Measurements from ENCODE around the gene BNC2.

The BNC2 gene

DNA sequence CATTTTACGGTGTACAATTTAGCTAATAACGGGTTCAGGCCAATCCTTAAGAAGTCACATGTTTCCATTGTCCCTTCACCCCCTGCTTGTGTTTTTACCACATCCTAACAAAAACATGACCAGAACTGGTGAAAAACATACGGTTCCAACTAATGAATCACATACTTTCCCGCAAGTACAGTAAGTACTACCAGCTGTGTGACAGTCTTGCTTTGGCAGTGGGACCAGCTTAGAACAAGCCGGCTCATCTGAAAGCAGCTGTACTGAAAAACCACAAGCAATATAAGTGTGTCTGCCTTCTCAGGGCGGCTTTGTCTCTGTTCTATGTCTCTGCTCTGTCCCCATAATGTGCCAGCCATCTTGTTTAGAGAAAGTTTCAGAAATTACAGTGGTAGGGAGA is 242.5 kb downstream of the BNC2 start:
- peak overlapping the region; percentile 19 for H3K9ac ChIP-seq (ENCODE audit: low read length)
- peaks cover 51% of the 10 kb centered on the region for H3K4me1 ChIP-seq (ENCODE audit: control insufficient read depth, insufficient read depth, low read length)
- H3K9me3 ChIP-seq (ENCODE audit: control insufficient read depth, insufficient read depth, low read depth, low read length) = no peaks in the 10 kb centered on the region
- no peak overlapping the region for H3K4me3 ChIP-seq (ENCODE audit: low read depth, low read length)
- no peaks in the 10 kb centered on the region for H3K27me3 ChIP-seq (ENCODE audit: control insufficient read depth, insufficient read depth, low read length)
- H3K36me3 ChIP-seq (ENCODE audit: control insufficient read depth, insufficient read depth, low read length) = no peaks in the 10 kb centered on the region
- no peak overlapping the region for H3K27ac ChIP-seq (ENCODE audit: low read depth, low read length)

- Histone ChIP-seq H3K4me3 (ENCODE audit: low read depth, low read length) (no peak overlapping the region), H3K9me3 (ENCODE audit: control insufficient read depth, insufficient read depth, low read depth, low read length) (no peaks in the 10 kb centered on the region), H3K9ac (ENCODE audit: low read length) (no peak overlapping the region), H3K27me3 (ENCODE audit: control insufficient read depth, insufficient read depth, low read length) (no peaks in the 10 kb centered on the region), H3K4me1 (ENCODE audit: control insufficient read depth, insufficient read depth, low read length) (peaks cover 54% of the 10 kb centered on the region), H3K36me3 (ENCODE audit: control insufficient read depth, insufficient read depth, low read length) (no peaks in the 10 kb centered on the region), H3K27ac (ENCODE audit: low read depth, low read length) (no peak overlapping the region)
Observed at GRCh38 chr9:16627521-16627920, 242.9 kb downstream of the BNC2 start.

- H3K9ac ChIP-seq (ENCODE audit: low read length) = peak overlapping the region; percentile 40
- H3K9me3 ChIP-seq (ENCODE audit: control insufficient read depth, insufficient read depth, low read depth, low read length) = no peaks in the 10 kb centered on the region
- H3K36me3 ChIP-seq (ENCODE audit: control insufficient read depth, insufficient read depth, low read length) = no peaks in the 10 kb centered on the region
- no peaks in the 10 kb centered on the region for H3K27me3 ChIP-seq (ENCODE audit: control insufficient read depth, insufficient read depth, low read length)
- peak overlapping the region; percentile 31; the same call in 1 of the 2 replicates for H3K4me3 ChIP-seq (ENCODE audit: low read depth, low read length)
- peaks cover 58% of the 10 kb centered on the region for H3K4me1 ChIP-seq (ENCODE audit: control insufficient read depth, insufficient read depth, low read length)
- peak overlapping the region; percentile 20; the same call in 1 of the 2 replicates for H3K27ac ChIP-seq (ENCODE audit: low read depth, low read length)
Observed at GRCh38 chr9:16626577-16627130, 243.8 kb downstream of the BNC2 start.

- Histone ChIP-seq H3K36me3 (ENCODE audit: control insufficient read depth, insufficient read depth, low read length) (no peaks in the 10 kb centered on the region), H3K4me3 (ENCODE audit: low read depth, low read length) (no peak overlapping the region), H3K27ac (ENCODE audit: low read depth, low read length) (no peak overlapping the region), H3K27me3 (ENCODE audit: control insufficient read depth, insufficient read depth, low read length) (no peaks in the 10 kb centered on the region), H3K9me3 (ENCODE audit: control insufficient read depth, insufficient read depth, low read depth, low read length) (no peaks in the 10 kb centered on the region), H3K4me1 (ENCODE audit: control insufficient read depth, insufficient read depth, low read length) (peaks cover 58% of the 10 kb centered on the region), H3K9ac (ENCODE audit: low read length) (no peak overlapping the region)
Observed at GRCh38 chr9:16625811-16626210, 244.7 kb downstream of the BNC2 start.

- H3K9me3 ChIP-seq (ENCODE audit: control insufficient read depth, insufficient read depth, low read depth, low read length) = no peaks in the 10 kb centered on the region
- no peaks in the 10 kb centered on the region for H3K27me3 ChIP-seq (ENCODE audit: control insufficient read depth, insufficient read depth, low read length)
- H3K4me3 ChIP-seq (ENCODE audit: low read depth, low read length) = no peak overlapping the region
- H3K36me3 ChIP-seq (ENCODE audit: control insufficient read depth, insufficient read depth, low read length) = no peaks in the 10 kb centered on the region
- H3K9ac ChIP-seq (ENCODE audit: low read length) = no peak overlapping the region
- peaks cover 58% of the 10 kb centered on the region for H3K4me1 ChIP-seq (ENCODE audit: control insufficient read depth, insufficient read depth, low read length)
- no peak overlapping the region for H3K27ac ChIP-seq (ENCODE audit: low read depth, low read length)
Observed at GRCh38 chr9:16625161-16625631, 245.3 kb downstream of the BNC2 start.

GRCh38 chr9:16624744-16625117 is 245.7 kb downstream of the BNC2 start:
- H3K9ac ChIP-seq (ENCODE audit: low read length) = no peak overlapping the region
- no peaks in the 10 kb centered on the region for H3K36me3 ChIP-seq (ENCODE audit: control insufficient read depth, insufficient read depth, low read length)
- no peak overlapping the region for H3K27ac ChIP-seq (ENCODE audit: low read depth, low read length)
- no peak overlapping the region for H3K4me3 ChIP-seq (ENCODE audit: low read depth, low read length)
- H3K4me1 ChIP-seq (ENCODE audit: control insufficient read depth, insufficient read depth, low read length) = peaks cover 62% of the 10 kb centered on the region
- no peaks in the 10 kb centered on the region for H3K27me3 ChIP-seq (ENCODE audit: control insufficient read depth, insufficient read depth, low read length)
- no peaks in the 10 kb centered on the region for H3K9me3 ChIP-seq (ENCODE audit: control insufficient read depth, insufficient read depth, low read depth, low read length)

- Histone ChIP-seq H3K9ac (ENCODE audit: low read length) (no peak overlapping the region), H3K27ac (ENCODE audit: low read depth, low read length) (no peak overlapping the region), H3K9me3 (ENCODE audit: control insufficient read depth, insufficient read depth, low read depth, low read length) (no peaks in the 10 kb centered on the region), H3K27me3 (ENCODE audit: control insufficient read depth, insufficient read depth, low read length) (no peaks in the 10 kb centered on the region), H3K4me1 (ENCODE audit: control insufficient read depth, insufficient read depth, low read length) (peaks cover 67% of the 10 kb centered on the region), H3K4me3 (ENCODE audit: low read depth, low read length) (no peak overlapping the region), H3K36me3 (ENCODE audit: control insufficient read depth, insufficient read depth, low read length) (no peaks in the 10 kb centered on the region)
Observed at GRCh38 chr9:16623989-16624743, 246.3 kb downstream of the BNC2 start.

GRCh38 chr9:16622541-16622940 is 247.9 kb downstream of the BNC2 start:
- H3K4me1 ChIP-seq (ENCODE audit: control insufficient read depth, insufficient read depth, low read length) = peaks cover 59% of the 10 kb centered on the region
- no peaks in the 10 kb centered on the region for H3K9me3 ChIP-seq (ENCODE audit: control insufficient read depth, insufficient read depth, low read depth, low read length)
- H3K4me3 ChIP-seq (ENCODE audit: low read depth, low read length) = no peak overlapping the region
- no peak overlapping the region for H3K27ac ChIP-seq (ENCODE audit: low read depth, low read length)
- H3K27me3 ChIP-seq (ENCODE audit: control insufficient read depth, insufficient read depth, low read length) = no peaks in the 10 kb centered on the region
- H3K9ac ChIP-seq (ENCODE audit: low read length) = no peak overlapping the region
- no peaks in the 10 kb centered on the region for H3K36me3 ChIP-seq (ENCODE audit: control insufficient read depth, insufficient read depth, low read length)

DNA sequence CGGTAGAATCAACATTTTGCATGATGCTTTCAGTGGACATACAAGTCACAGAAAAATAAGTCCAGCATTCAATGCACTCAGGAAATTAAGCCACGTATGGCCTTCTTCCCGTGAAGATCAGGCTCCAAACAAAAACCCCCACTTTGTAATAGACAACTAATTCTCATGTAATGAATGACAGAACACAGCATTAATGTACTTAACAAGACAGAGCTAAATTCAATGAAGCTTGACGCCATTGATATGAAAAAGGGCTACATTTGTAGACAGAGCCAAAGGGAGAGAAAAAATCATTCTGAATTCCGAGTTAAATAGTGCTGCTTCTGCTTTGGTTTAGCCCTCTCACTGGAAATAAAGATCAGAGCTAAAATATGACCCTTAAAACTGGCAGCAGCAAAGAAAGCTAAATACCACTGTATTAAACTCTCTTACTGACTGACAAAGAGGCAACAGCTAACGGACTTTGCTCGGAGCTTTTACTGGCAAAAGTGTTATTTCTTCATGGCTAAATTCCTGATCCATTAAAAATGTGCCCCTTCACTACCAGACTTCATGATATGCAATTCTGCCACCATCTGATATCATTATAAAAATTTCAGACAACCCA is 250.5 kb downstream of the BNC2 start:
- Histone ChIP-seq H3K27me3 (ENCODE audit: control insufficient read depth, insufficient read depth, low read length) (no peaks in the 10 kb centered on the region), H3K27ac (ENCODE audit: low read depth, low read length) (no peak overlapping the region; the same call in 1 of the 2 replicates), H3K9ac (ENCODE audit: low read length) (no peak overlapping the region), H3K36me3 (ENCODE audit: control insufficient read depth, insufficient read depth, low read length) (no peaks in the 10 kb centered on the region), H3K4me3 (ENCODE audit: low read depth, low read length) (no peak overlapping the region), H3K4me1 (ENCODE audit: control insufficient read depth, insufficient read depth, low read length) (peaks cover 34% of the 10 kb centered on the region), H3K9me3 (ENCODE audit: control insufficient read depth, insufficient read depth, low read depth, low read length) (no peaks in the 10 kb centered on the region)

- no peaks in the 10 kb centered on the region for H3K36me3 ChIP-seq (ENCODE audit: control insufficient read depth, insufficient read depth, low read length)
- H3K27me3 ChIP-seq (ENCODE audit: control insufficient read depth, insufficient read depth, low read length) = no peaks in the 10 kb centered on the region
Observed at GRCh38 chr9:16619402-16619801, 251.1 kb downstream of the BNC2 start.

GRCh38 chr9:16618524-16618923 is 251.9 kb downstream of the BNC2 start:
- Histone ChIP-seq H3K4me1 (ENCODE audit: control insufficient read depth, insufficient read depth, low read length) (peaks cover 24% of the 10 kb centered on the region), H3K27me3 (ENCODE audit: control insufficient read depth, insufficient read depth, low read length) (no peaks in the 10 kb centered on the region), H3K9me3 (ENCODE audit: control insufficient read depth, insufficient read depth, low read depth, low read length) (no peaks in the 10 kb centered on the region), H3K27ac (ENCODE audit: low read depth, low read length) (no peak overlapping the region), H3K4me3 (ENCODE audit: low read depth, low read length) (no peak overlapping the region), H3K9ac (ENCODE audit: low read length) (no peak overlapping the region), H3K36me3 (ENCODE audit: control insufficient read depth, insufficient read depth, low read length) (no peaks in the 10 kb centered on the region)

More at GRCh38 chr9:16619402-16619801, 251.1 kb downstream of the BNC2 start:
- Histone ChIP-seq H3K9ac (ENCODE audit: low read length) (no peak overlapping the region), H3K27ac (ENCODE audit: low read depth, low read length) (peak overlapping the region; percentile 4; the same call in 1 of the 2 replicates), H3K4me1 (ENCODE audit: control insufficient read depth, insufficient read depth, low read length) (peaks cover 30% of the 10 kb centered on the region), H3K9me3 (ENCODE audit: control insufficient read depth, insufficient read depth, low read depth, low read length) (no peaks in the 10 kb centered on the region), H3K4me3 (ENCODE audit: low read depth, low read length) (no peak overlapping the region)
